ENCODE measurements around the gene ZDHHC22.
A peak's percentile ranks its signal among the peaks of the same experiment; 100 is the strongest.

The ZDHHC22 gene

GRCh38 chr14:77125823-77126325 lies 15.7 kb downstream of the ZDHHC22 start:
- no peak for DNase-seq

GRCh38 chr14:77125281-77125801 lies 16.2 kb downstream of the ZDHHC22 start:
- no peak for DNase-seq

- peak; percentile 55 for DNase-seq
These were observed 17.0 kb downstream of the ZDHHC22 start for GRCh38 chr14:77124345-77125280.

- no peak for DNase-seq
These were observed 17.9 kb downstream of the ZDHHC22 start for GRCh38 chr14:77123381-77124325.

- DNase-seq: no peak
These were observed 19.0 kb downstream of the ZDHHC22 start for GRCh38 chr14:77122526-77123125.

GRCh38 chr14:77120771-77121743 lies 20.5 kb downstream of the ZDHHC22 start:
- peak; percentile 45 for DNase-seq

- DNase-seq: peak; percentile 15
These were observed 21.7 kb downstream of the ZDHHC22 start for GRCh38 chr14:77119851-77120250.

- no peak for DNase-seq
These were observed 25.3 kb downstream of the ZDHHC22 start for GRCh38 chr14:77116172-77116817.

GRCh38 chr14:77114609-77115008 lies 27.0 kb downstream of the ZDHHC22 start:
- no peak for DNase-seq

- DNase-seq: no peak
These were observed 27.9 kb downstream of the ZDHHC22 start for GRCh38 chr14:77113644-77114043.

- DNase-seq: no peak
These were observed 30.6 kb downstream of the ZDHHC22 start for GRCh38 chr14:77111021-77111420.

- no peak for DNase-seq
These were observed 31.3 kb downstream of the ZDHHC22 start for GRCh38 chr14:77110286-77110685.

GRCh38 chr14:77109656-77110055 lies 31.9 kb downstream of the ZDHHC22 start:
- DNase-seq: no peak

- no peak for DNase-seq
These were observed 32.8 kb downstream of the ZDHHC22 start for GRCh38 chr14:77108753-77109152.

- DNase-seq: no peak
These were observed 34.4 kb downstream of the ZDHHC22 start for GRCh38 chr14:77107228-77107627.

- DNase-seq: no peak
These were observed 34.9 kb downstream of the ZDHHC22 start for GRCh38 chr14:77106666-77107065.

- no peak for DNase-seq
These were observed 36.2 kb downstream of the ZDHHC22 start for GRCh38 chr14:77105145-77105939.

GRCh38 chr14:77104393-77104792 lies 37.2 kb downstream of the ZDHHC22 start:
- no peak for DNase-seq

GRCh38 chr14:77103951-77104350 lies 37.6 kb downstream of the ZDHHC22 start:
- DNase-seq: no peak

- no peak for DNase-seq
These were observed 38.1 kb downstream of the ZDHHC22 start for GRCh38 chr14:77103475-77103874.

Data from effector CD4-positive, alpha-beta T cell (primary cell).